GF-D8 (cell line): ENCODE results near the gene VPS13C.
A peak's percentile ranks its signal among the peaks of the same experiment; 100 is the strongest.
"Not testable (repeated sequence)": the region's sequence is repeated elsewhere in the genome, so short reads cannot be mapped to it uniquely, and the experiment has no call there.

Experiments
- DNase-seq: peaks from one replicate; lab custom pipeline; 2025; lab: John Stamatoyannopoulos, UW

Gene VPS13C

DNA sequence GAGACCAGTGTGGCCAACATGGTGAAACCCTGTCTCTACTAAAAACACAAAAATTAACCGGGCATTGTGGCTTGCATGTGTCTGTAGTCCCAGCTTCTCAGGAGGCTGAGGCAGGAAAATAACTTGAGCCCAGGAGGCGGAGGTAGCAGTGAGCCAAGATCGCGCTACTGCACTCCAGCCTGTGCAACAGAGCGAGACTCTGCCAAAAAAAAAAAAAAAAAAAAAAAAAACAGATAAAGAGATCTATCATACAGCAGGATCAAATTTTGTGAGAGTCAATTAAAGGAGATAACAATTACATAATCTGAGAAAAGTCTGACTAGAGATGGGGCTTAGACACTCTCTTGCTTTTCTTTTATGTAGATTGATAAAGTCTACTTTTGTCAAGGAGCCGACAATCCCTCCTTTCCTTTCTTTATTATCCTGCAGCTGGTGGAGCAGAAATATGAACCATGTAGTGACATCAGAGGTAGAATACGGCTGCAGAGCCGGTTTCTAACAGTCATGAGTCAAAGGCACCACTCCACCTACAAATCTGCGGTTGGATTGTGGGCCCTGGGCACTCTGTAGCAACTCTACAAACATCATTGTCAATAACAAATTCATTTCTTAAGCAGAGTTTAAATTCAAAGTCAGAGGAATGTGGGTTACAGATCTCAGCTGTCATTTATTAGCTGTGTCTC, 15.5 kb upstream of the VPS13C start:
- DNase-seq, result no peak

DNA sequence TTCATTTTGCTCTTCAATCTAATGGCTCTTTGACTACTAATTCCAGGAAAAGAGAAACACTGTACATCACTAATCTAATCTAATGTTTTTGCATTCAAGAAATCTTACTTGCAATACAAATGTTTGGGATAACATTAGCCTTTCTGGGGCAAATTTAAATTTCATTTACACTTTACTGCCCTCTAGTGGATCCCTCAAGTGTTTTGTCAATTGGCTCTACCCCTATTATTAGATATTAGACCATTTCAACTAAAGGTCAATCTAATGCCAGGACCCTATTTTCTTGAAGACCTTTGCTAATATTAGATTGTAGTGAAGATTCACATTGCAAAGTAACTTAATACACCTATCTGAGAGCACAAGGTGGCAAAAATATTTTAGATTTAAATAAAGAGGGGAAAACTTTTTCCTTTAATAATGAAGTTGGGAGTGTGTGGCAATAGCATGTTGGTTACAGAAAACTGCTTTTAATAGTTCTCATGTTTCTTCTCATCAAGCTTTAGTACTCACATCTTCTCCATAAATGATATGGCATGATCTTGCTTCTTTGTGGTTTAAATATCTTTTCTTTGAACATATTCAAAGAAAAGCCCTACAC, 11.6 kb upstream of the VPS13C start:
- no peak for DNase-seq

DNA sequence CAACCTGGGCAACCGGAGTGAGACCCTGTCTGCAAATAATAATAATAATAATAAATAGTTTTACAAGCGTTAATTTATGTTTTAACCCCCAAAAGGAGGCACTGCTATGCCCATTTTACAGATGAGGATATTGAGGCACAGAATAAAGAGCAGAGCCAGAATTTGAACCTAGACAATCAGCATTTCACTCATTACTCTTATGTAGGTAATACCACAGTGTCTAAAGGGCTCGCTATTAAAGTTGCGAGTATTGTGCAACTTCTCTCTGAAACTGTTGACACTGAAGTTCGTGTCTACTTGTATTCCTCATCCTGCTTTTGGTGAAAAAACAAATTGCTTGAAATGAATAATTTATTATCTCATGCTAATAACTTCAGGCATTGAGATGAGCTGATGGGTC, 9.3 kb upstream of the VPS13C start:
- DNase-seq, result no peak

GRCh38 chr15:62068810-62069167, 8.5 kb upstream of the VPS13C start:
- no peak for DNase-seq

GRCh38 chr15:62068071-62068809, 8.0 kb upstream of the VPS13C start:
- DNase-seq, result no peak

GRCh38 chr15:62067448-62068044, 7.3 kb upstream of the VPS13C start:
- no peak for DNase-seq

GRCh38 chr15:62066663-62067447, 6.6 kb upstream of the VPS13C start, which contains the start of gene C2CD4A:
C2CD4A (plus strand) TSS chr15:62066977; CDS start chr15:62067614, 637 bp downstream.
- peak; percentile 55 for DNase-seq

DNA sequence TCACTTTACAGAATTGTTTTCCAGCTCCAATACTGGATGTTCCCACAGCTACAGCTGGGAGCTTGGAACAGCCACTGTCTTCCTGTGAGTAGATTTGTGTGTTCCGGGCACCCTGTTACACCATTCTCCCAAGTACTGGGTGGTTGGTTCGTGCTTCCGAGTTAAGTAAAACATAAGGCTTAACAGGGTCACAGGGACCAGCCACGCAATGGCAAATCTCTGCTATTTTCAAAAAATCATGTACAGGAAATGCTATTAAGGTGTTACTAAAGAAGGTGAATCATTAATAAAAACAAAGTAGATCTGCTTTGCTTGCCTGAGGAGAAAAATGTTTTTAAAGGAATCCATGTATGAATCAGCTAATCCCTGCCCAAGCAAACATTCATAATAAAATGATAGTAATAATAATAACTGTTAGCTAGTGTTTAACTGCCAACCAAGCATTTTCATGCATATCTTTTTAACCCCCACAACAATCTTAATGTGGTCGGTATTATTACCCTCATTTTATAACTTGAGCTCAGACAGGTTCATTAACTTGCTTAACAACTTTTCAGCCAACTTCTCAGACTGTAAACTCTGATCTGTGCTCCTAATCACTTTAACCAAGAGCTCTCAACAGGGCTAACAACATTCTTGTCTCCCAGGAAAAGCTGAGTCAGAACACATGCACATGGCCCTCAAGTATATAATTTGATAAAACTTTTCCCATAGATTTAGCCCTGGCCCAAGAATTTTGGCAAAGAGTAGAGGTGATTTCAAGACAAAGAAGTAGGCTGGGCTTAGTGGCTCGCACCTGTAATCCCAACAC, 3.8 kb upstream of the VPS13C start:
- DNase-seq, result no peak

- DNase-seq, result no peak
Observed at GRCh38 chr15:62060896-62061280, 641 bp upstream of the VPS13C start.

GRCh38 chr15:62059816-62060112, 483 bp downstream of the VPS13C start:
- peak; percentile 47 for DNase-seq

GRCh38 chr15:62059108-62059815, 985 bp downstream of the VPS13C start:
- no peak for DNase-seq

GRCh38 chr15:62058327-62059028, 1.8 kb downstream of the VPS13C start:
- no peak for DNase-seq

DNA sequence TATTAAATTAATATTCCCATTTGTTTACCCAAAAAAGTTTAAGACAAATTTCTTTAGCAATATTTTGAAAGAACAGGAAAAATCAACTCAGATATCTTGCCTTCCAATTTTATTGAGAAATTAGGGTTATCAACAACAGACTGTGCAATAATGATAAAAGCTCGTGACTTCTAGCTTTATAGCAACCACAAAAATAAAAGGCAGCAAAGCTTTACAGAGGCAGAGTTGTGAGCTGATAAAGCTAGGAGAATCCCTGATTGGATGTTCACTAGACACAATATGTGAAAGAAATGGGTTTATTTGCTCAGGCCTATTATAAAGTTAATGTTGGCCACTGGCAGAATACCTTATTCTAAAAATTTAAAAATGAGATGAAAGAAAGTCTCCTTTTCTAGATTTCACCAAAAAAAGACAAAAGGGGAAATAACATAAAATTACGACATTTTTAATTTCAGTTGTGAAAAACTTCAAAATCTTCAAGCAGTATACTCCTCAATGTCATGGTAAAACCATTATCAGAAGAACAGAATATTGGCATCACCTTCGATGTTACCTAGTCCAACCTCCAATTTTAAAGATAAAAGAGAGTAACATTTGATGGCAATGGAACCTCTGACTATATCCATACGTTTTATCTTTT, 2.8 kb downstream of the VPS13C start:
- no peak for DNase-seq

DNA sequence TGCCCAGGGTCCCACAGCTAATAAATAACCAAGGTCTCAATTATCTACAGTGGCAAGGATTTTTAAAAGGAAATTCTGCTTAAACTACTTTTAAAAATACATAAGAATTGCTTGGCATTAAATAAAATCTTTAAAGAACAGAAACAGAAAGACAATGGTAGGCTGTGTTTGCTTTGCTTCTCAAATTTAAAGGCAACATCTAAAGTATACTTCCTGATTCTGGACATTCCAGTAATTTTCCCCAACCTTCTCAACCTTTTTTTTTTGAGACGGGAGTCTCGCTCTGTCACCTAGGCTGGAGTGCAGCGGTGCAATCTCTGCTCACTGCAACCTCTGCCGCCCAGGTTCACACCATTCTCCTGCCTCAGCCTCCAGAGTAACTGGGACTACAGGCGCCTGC, 5.3 kb downstream of the VPS13C start:
- DNase-seq, result no peak

DNA sequence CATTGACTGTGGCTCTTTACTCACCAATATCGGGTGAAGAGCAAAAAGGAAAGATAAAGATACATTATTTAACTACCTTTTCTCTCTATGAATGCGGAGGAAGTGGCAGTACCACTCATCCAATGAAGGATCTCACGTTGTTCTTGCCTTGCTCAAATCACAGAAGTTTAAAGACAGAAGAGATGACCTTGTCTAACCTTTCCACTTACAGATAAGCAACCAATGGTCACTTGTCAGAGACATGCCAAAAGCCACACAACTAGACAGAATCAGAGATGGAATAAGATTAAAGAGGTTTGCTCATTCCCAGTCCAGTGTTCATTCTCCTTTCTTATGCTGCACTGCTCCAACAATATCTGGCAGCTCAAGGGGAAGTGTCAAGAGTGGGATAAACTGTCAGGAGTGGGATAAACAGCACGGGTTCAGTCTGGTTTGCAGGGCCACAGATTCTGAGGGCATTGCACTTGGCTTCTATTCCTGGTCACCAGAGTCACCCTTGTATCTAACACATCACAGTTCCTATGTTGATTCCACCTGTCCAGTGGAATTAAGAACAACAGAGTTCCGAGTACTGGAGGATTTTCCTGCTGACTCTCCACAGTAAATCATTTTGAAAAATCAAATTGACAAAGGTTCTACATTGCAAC, 6.7 kb downstream of the VPS13C start:
- DNase-seq, result no peak

GRCh38 chr15:62052713-62053112, 7.5 kb downstream of the VPS13C start:
- no peak for DNase-seq

DNA sequence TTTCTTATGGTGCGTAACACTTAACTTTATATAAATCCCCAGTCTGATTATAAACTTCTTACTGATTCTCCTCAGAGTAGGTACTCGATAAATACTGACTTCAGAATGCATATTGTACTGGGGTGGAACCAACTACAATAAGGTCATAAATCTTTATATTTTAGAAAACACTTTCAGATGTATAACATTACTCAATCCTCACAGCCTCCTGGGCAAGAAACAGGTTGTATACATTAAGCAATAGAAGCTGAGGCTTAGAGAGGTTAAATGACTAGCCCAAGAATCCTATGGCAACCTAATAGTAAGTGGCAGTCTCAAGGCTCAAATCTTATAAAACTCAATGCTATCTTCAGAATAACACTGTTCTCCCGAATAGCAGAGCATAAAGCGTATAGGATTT, 9.1 kb downstream of the VPS13C start:
- DNase-seq, result no peak

GRCh38 chr15:62050115-62050514, 10.1 kb downstream of the VPS13C start:
- DNase-seq, result no peak

DNA sequence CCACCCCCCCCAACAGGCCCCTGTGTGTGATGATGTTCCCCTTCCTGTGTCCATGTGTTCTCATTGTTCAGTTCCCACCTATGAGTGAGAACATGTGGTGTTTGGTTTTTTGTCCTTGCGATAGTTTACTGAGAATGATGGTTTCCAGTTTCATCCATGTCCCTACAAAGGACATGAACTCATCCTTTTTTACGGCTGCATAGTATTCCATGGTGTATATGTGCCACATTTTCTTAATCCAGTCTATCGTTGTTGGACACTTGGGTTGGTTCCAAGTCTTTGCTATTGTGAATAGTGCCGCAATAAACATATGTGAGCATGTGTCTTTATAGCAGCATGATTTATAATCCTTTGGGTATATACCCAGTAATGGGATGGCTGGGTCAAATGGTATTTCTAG, 12.0 kb downstream of the VPS13C start:
- not testable (repeated sequence) for DNase-seq
